HCT116 (cell line): ENCODE results near the gene CASTOR1. TPM values are rescaled to one million over a fixed set of nuclear protein-coding genes. Genes with fewer than 3 reads are reported as not detected.

Experiments used
- ATAC-seq: fragments of 200-7000 bp; cut with Tn5 transposase; 2 replicates; pipeline ENCODE4 v1.9.1; 2020; ENCODE audit warnings: mild to moderate bottlenecking, moderate library complexity
- BruUV-seq: library from RNA; stranded (reverse); fragments of 400-500 nt; replicated peaks from 2 replicates; lab custom pipeline; 2021; lab: Mats Ljungman, UMichigan
- CTCF ChIA-PET: fragments of 300-600 bp; sonication (Branson Sonifier 250); formaldehyde crosslinking; loops from one replicate; lab custom pipeline; 2021; ENCODE audit warnings: antibody characterized with exemption; lab: Charles Lee
- POLR2A ChIA-PET: fragments of 300-600, 350-600 bp; sonication (Branson Sonifier 250); formaldehyde crosslinking; loops from one replicate; lab custom pipeline; 2021; ENCODE audit warnings: antibody characterized with exemption; lab: Charles Lee
- RAD21 ChIA-PET, 2 experiments: fragments of 300-600 bp; sonication (Branson Sonifier 250); formaldehyde crosslinking; loops; one replicate each; lab custom pipeline; 2023; ENCODE audit warnings: low total read pairs in 2 of 2; ENCODE audit not compliant: uncharacterized antibody in 2 of 2, unreplicated experiment in 2 of 2, low non-redundant PET in 1 of 2; lab: Charles Lee
- DNase-seq: peaks from one replicate; pipeline ENCODE4 v3.0.0-alpha.2; 2010; ENCODE audit warnings: low read depth, low spot score
- H2AFZ ChIP-seq: fragments of 200-600 bp; shearing (Covaris generic), sonication (generic); 2 replicates; pipeline ENCODE4 v1.6.1; 2017; ENCODE audit warnings: low read depth, mixed run types, mixed read lengths, antibody characterized with exemption, low read length; ENCODE audit not compliant: poor library complexity, severe bottlenecking
- H3K27ac ChIP-seq: 2 replicates; pipeline ENCODE4 v1.5.1; 2012; ENCODE audit warnings: low read depth, low read length
- H3K27me3 ChIP-seq: fragments of 200-600 bp; sonication (generic); 2 replicates; pipeline ENCODE4 v1.6.1; 2016; ENCODE audit warnings: mixed run types, low read length, mixed read lengths; ENCODE audit not compliant: insufficient read depth
- H3K36me3 ChIP-seq, 2 experiments: fragments of 200-500 bp in 1 of 2; fragments of 200-600 bp in 1 of 2; sonication (Bioruptor generic) in 1 of 2; sonication (generic) in 1 of 2; 2 replicates each; pipeline versions ENCODE4 v1.5.1 to v1.6.1; 2014 to 2016; ENCODE audit warnings: low read length in 2 of 2, inconsistent platforms in 1 of 2, mixed read lengths in 1 of 2, mixed run types in 1 of 2; ENCODE audit not compliant: insufficient read depth in 2 of 2, control insufficient read depth in 1 of 2
- H3K4me1 ChIP-seq, 2 experiments: fragments of 200-600 bp in 1 of 2; sonication (generic) in 1 of 2; 2 replicates each; pipeline versions ENCODE4 v1.5.1 to v1.6.1; 2012 to 2017; ENCODE audit warnings: low read length in 2 of 2, inconsistent platforms in 1 of 2, mild to moderate bottlenecking in 1 of 2, mixed read lengths in 1 of 2, mixed run types in 1 of 2, moderate library complexity in 1 of 2; ENCODE audit not compliant: insufficient read depth in 2 of 2, control insufficient read depth in 1 of 2
- H3K4me2 ChIP-seq: fragments of 200-600 bp; sonication (generic); 2 replicates; pipeline ENCODE4 v1.6.1; 2017; ENCODE audit warnings: mixed run types, low read length, mixed read lengths
- H3K4me3 ChIP-seq, 2 experiments: fragments of 200-600 bp in 1 of 2; sonication (generic) in 1 of 2; replicated peaks in 1 of 2; 2 replicates each; pipeline ENCODE4 v1.5.1; 2011 to 2016; ENCODE audit warnings: low read length in 2 of 2, control low read depth in 1 of 2, low read depth in 1 of 2, mild to moderate bottlenecking in 1 of 2, mixed read lengths in 1 of 2, mixed run types in 1 of 2
- H3K79me2 ChIP-seq: fragments of 200-600 bp; sonication (generic); 2 replicates; pipeline ENCODE4 v1.6.1; 2017; ENCODE audit warnings: mild to moderate bottlenecking, mixed run types, low read length, moderate library complexity, mixed read lengths; ENCODE audit not compliant: insufficient read depth
- H3K9ac ChIP-seq: fragments of 200-600 bp; sonication (generic); 2 replicates; pipeline ENCODE4 v1.6.1; 2016; ENCODE audit warnings: low read length, mixed read lengths
- H3K9me2 ChIP-seq: fragments of 200-600 bp; sonication (generic), shearing (Covaris generic); 2 replicates; pipeline ENCODE4 v1.6.1; 2017; ENCODE audit warnings: mixed run types, mild to moderate bottlenecking, moderate library complexity; ENCODE audit not compliant: insufficient read depth
- H3K9me3 ChIP-seq, 2 experiments: fragments of 200-500 bp in 1 of 2; fragments of 200-600 bp in 1 of 2; sonication (Bioruptor generic) in 1 of 2; sonication (generic) in 1 of 2; 2 replicates each; pipeline ENCODE4 v1.6.1; 2014 to 2017; ENCODE audit warnings: low read length in 2 of 2, mixed read lengths in 2 of 2, inconsistent platforms in 1 of 2, low read depth in 1 of 2, mild to moderate bottlenecking in 1 of 2, mixed run types in 1 of 2, moderate library complexity in 1 of 2; ENCODE audit not compliant: control insufficient read depth in 1 of 2, insufficient read depth in 1 of 2
- H4K20me1 ChIP-seq: fragments of 200-600 bp; sonication (generic), shearing (Covaris generic); 2 replicates; pipeline ENCODE4 v1.6.1; 2017; ENCODE audit warnings: mixed run types, mild to moderate bottlenecking, moderate library complexity; ENCODE audit not compliant: insufficient read depth
- CBX3 ChIP-seq: IDR thresholded peaks from 2 replicates; pipeline ENCODE4 v1.6.1; 2012; ENCODE audit warnings: low read depth
- CTCF ChIP-seq, 3 experiments: fragments of 200-600 bp in 1 of 3; sonication (generic) in 1 of 3; IDR thresholded peaks in 2 of 3; conservative IDR thresholded peaks in 1 of 3; 2 replicates each; pipeline ENCODE4 v1.5.1; 2012 to 2017; ENCODE audit warnings: low read depth in 2 of 3, low read length in 2 of 3, antibody characterized with exemption in 1 of 3, borderline replicate concordance in 1 of 3, control low read depth in 1 of 3, mild to moderate bottlenecking in 1 of 3, mixed read lengths in 1 of 3, mixed run types in 1 of 3, moderate library complexity in 1 of 3; ENCODE audit not compliant: insufficient read depth in 1 of 3
- EGR1 ChIP-seq: IDR thresholded peaks from 2 replicates; pipeline ENCODE4 v1.6.1; 2012; ENCODE audit warnings: low read depth
- ELF1 ChIP-seq: IDR thresholded peaks from 2 replicates; pipeline ENCODE4 v1.6.1; 2012; ENCODE audit warnings: low read depth, borderline replicate concordance
- EZH2 ChIP-seq: fragments of 200-600 bp; sonication (generic); IDR thresholded peaks from 2 replicates; pipeline ENCODE4 v1.6.1; 2017; ENCODE audit warnings: antibody characterized with exemption, mixed run types
- FOSL1 ChIP-seq: IDR thresholded peaks from 2 replicates; pipeline ENCODE4 v1.6.1; 2012; ENCODE audit warnings: low read depth
- MAX ChIP-seq: IDR thresholded peaks from 2 replicates; pipeline ENCODE4 v1.6.1; 2012
- POLR2A ChIP-seq: IDR thresholded peaks from 2 replicates; pipeline ENCODE4 v1.7.0; 2011; ENCODE audit warnings: borderline replicate concordance; ENCODE audit not compliant: insufficient read depth, insufficient read length; ENCODE audit errors: extremely low read depth
- REST ChIP-seq: IDR thresholded peaks from 2 replicates; pipeline ENCODE4 v1.6.1; 2012; ENCODE audit warnings: low read depth
- SIN3A ChIP-seq: IDR thresholded peaks from 2 replicates; pipeline ENCODE4 v1.6.1; 2012; ENCODE audit warnings: low read depth
- SP1 ChIP-seq: IDR thresholded peaks from 2 replicates; pipeline ENCODE4 v1.6.1; 2012; ENCODE audit warnings: low read depth
- SRF ChIP-seq: IDR thresholded peaks from 2 replicates; pipeline ENCODE4 v1.6.1; 2012; ENCODE audit warnings: low read depth
- TCF7L2 ChIP-seq: IDR thresholded peaks from 2 replicates; pipeline ENCODE4 v1.7.0; 2011; ENCODE audit warnings: borderline replicate concordance, inconsistent platforms; ENCODE audit not compliant: insufficient read depth, insufficient read length; ENCODE audit errors: extremely low read depth
- YY1 ChIP-seq: IDR thresholded peaks from 2 replicates; pipeline ENCODE4 v1.6.1; 2011; ENCODE audit warnings: low read length, low read depth, moderate library complexity, mild to moderate bottlenecking; ENCODE audit not compliant: insufficient replicate concordance; ENCODE audit errors: extremely low read depth
- ZBTB33 ChIP-seq: IDR thresholded peaks from 2 replicates; pipeline ENCODE4 v1.6.1; 2011; ENCODE audit warnings: mild to moderate bottlenecking, low read length, moderate library complexity; ENCODE audit not compliant: insufficient replicate concordance; ENCODE audit errors: extremely low read depth
- ZFX ChIP-seq: fragments of 450-650 bp; IDR thresholded peaks from 2 replicates; pipeline ENCODE4 v1.6.1; 2017
- ZNF274 ChIP-seq: fragments of 200-500 bp; sonication (Bioruptor generic); IDR thresholded peaks from 2 replicates; pipeline ENCODE4 v1.6.1; 2014; ENCODE audit warnings: mild to moderate bottlenecking, low read depth, low read length, inconsistent platforms
- intact Hi-C: fragments of 100-400 bp; cut with micrococcal nuclease; formaldehyde crosslinking; loops from 2 replicates; pipeline ENCODE4 v1.10.0; 2022
- total RNA-seq: library from RNA; stranded (reverse); gene quantifications from one replicate; pipeline ENCODE4 v1.2.1, GENCODE V29; 2021; ENCODE audit not compliant: unreplicated experiment

CASTOR1 gene
- total RNA-seq, 1 experiment from 2014 or later, result 6.5 TPM

GRCh38 chr22:30301995-30302809, 12.9 kb upstream of the CASTOR1 start (continued):
- TF ChIP-seq ZNF274 (no peak), CTCF (IDR thresholded peaks at IDR 0.05 in 2 of 3, conservative IDR thresholded peaks at IDR 0.05 in 1 of 3; ENCODE audit: borderline replicate concordance in 1 of 3, insufficient read depth in 1 of 3, low read depth in 2 of 3, low read length in 2 of 3) (no peak), SIN3A (peak; percentile 39; the same call in 1 of the 2 replicates)

- BruUV-seq, result no TSS peak
- H4K20me1 ChIP-seq, result no peaks in the 10 kb centered on the region
- H3K27me3 ChIP-seq, result no peaks in the 10 kb centered on the region
- no peaks in the 10 kb centered on the region for H3K79me2 ChIP-seq
- POLR2A ChIA-PET, result no interaction called here
- no peaks in the 10 kb centered on the region for H3K9me3 ChIP-seq
- RAD21 ChIA-PET, result no interaction called here
- H3K9ac ChIP-seq, result no peak overlapping the region
- no peak for ATAC-seq
- H3K4me3 ChIP-seq, result no peak overlapping the region
- H2AFZ ChIP-seq, result no peak overlapping the region
- no peaks in the 10 kb centered on the region; a peak in 2 of 4 replicates for H3K36me3 ChIP-seq
- H3K9me2 ChIP-seq, result no peaks in the 10 kb centered on the region
- no peak for DNase-seq
- H3K4me1 ChIP-seq, result peaks cover 44 to 48% of the 10 kb centered on the region in 2 experiments
- H3K4me2 ChIP-seq, result no peak overlapping the region
- H3K27ac ChIP-seq, result no peak overlapping the region
- intact Hi-C loops, result no loop called here
- CTCF ChIA-PET, result no interaction called here
- TF ChIP-seq YY1, result no peak
- TF ChIP-seq ZBTB33, result no peak
- TF ChIP-seq ELF1, result no peak
- TF ChIP-seq REST, result no peak
- no peak for TF ChIP-seq MAX
- no peak for TF ChIP-seq EGR1
- no peak for TF ChIP-seq CBX3
- no peak for TF ChIP-seq SRF
- no peak for TF ChIP-seq EZH2
- TF ChIP-seq ZFX, result no peak
- TF ChIP-seq ZNF274, result no peak
- TF ChIP-seq FOSL1, result no peak
- TF ChIP-seq SP1, result no peak
- TF ChIP-seq POLR2A, result no peak
- TF ChIP-seq TCF7L2, result no peak
Measured at GRCh38 chr22:30299322-30299721, 10.0 kb upstream of the CASTOR1 start.
